ENCODE measurements around the gene LRP1B. TPM values are rescaled to one million over a fixed set of nuclear protein-coding genes. Genes with fewer than 3 reads are reported as not detected.
"Not testable (repeated sequence)": the region's sequence is repeated elsewhere in the genome, so short reads cannot be mapped to it uniquely, and the experiment has no call there.

Gene LRP1B
- total and polyA plus RNA-seq, 2 donors (not counting 1 experiment from before 2014, with no cell fraction given): under 0.01 to 0.01 TPM

- no peak overlapping the region for H3K4me2 ChIP-seq (ENCODE audit: extremely low read depth, insufficient read depth, low read length)
- H3K4me3 ChIP-seq (replicated peaks in 1 of 4; ENCODE audit: control extremely low read depth in 1 of 4, insufficient read depth in 1 of 4, low read depth in 3 of 4, low read length in 4 of 4): no peak overlapping the region
- H4K20me1 ChIP-seq (ENCODE audit: control insufficient read depth, extremely low read depth, insufficient read depth, low read length): no peaks in the 10 kb centered on the region
- H2AFZ ChIP-seq (ENCODE audit: low read length): no peak overlapping the region
- H3K9me3 ChIP-seq (ENCODE audit: control insufficient read depth, insufficient read depth, low read depth, low read length): no peaks in the 10 kb centered on the region
- H3K9ac ChIP-seq (ENCODE audit: insufficient read depth, low read length): no peak overlapping the region
- H3K27me3 ChIP-seq (ENCODE audit: control insufficient read depth, insufficient read depth, low read length): no peaks in the 10 kb centered on the region
- H3K27ac ChIP-seq (ENCODE audit: insufficient read depth, low read length): no peak overlapping the region
- no peaks in the 10 kb centered on the region for H3K4me1 ChIP-seq (ENCODE audit: control insufficient read depth, extremely low read depth, insufficient read depth, low read length)
- H3K79me2 ChIP-seq (ENCODE audit: control insufficient read depth, insufficient read depth, low read length): no peaks in the 10 kb centered on the region
- DNase-seq (ENCODE audit: low read depth in 2 of 2): no peak
- TF ChIP-seq CTCF (conservative IDR thresholded peaks at IDR 0.05 in 1 of 2, IDR thresholded peaks at IDR 0.05 in 1 of 2; ENCODE audit: low read depth in 1 of 2, low read length in 2 of 2): no peak
- TF ChIP-seq EZH2 (IDR thresholded peaks at IDR 0.05; ENCODE audit: low read length, missing control alignments): no peak
- H3K36me3 ChIP-seq (ENCODE audit: control insufficient read depth, insufficient read depth, low read length): no peaks in the 10 kb centered on the region
Observed at GRCh38 chr2:140288726-140289125, 1842.1 kb downstream of the LRP1B start.

GRCh38 chr2:140288213-140288612 is 1842.6 kb downstream of the LRP1B start:
- H3K9ac ChIP-seq (ENCODE audit: insufficient read depth, low read length): no peak overlapping the region
- DNase-seq (ENCODE audit: low read depth in 2 of 2): no peak
- no peaks in the 10 kb centered on the region for H3K79me2 ChIP-seq (ENCODE audit: control insufficient read depth, insufficient read depth, low read length)
- H3K27ac ChIP-seq (ENCODE audit: insufficient read depth, low read length): no peak overlapping the region
- no peak overlapping the region for H3K4me2 ChIP-seq (ENCODE audit: extremely low read depth, insufficient read depth, low read length)
- H4K20me1 ChIP-seq (ENCODE audit: control insufficient read depth, extremely low read depth, insufficient read depth, low read length): no peaks in the 10 kb centered on the region
- no peaks in the 10 kb centered on the region for H3K36me3 ChIP-seq (ENCODE audit: control insufficient read depth, insufficient read depth, low read length)
- no peak overlapping the region for H2AFZ ChIP-seq (ENCODE audit: low read length)
- no peak for TF ChIP-seq EZH2 (IDR thresholded peaks at IDR 0.05; ENCODE audit: low read length, missing control alignments)
- TF ChIP-seq CTCF (conservative IDR thresholded peaks at IDR 0.05 in 1 of 2, IDR thresholded peaks at IDR 0.05 in 1 of 2; ENCODE audit: low read depth in 1 of 2, low read length in 2 of 2): no peak
- H3K27me3 ChIP-seq (ENCODE audit: control insufficient read depth, insufficient read depth, low read length): no peaks in the 10 kb centered on the region
- H3K4me1 ChIP-seq (ENCODE audit: control insufficient read depth, extremely low read depth, insufficient read depth, low read length): no peaks in the 10 kb centered on the region
- H3K9me3 ChIP-seq (ENCODE audit: control insufficient read depth, insufficient read depth, low read depth, low read length): no peaks in the 10 kb centered on the region
- no peak overlapping the region for H3K4me3 ChIP-seq (replicated peaks in 1 of 4; ENCODE audit: control extremely low read depth in 1 of 4, insufficient read depth in 1 of 4, low read depth in 3 of 4, low read length in 4 of 4)

GRCh38 chr2:140286377-140286776 is 1844.4 kb downstream of the LRP1B start:
- no peak overlapping the region for H3K27ac ChIP-seq (ENCODE audit: insufficient read depth, low read length)
- no peak overlapping the region for H3K4me3 ChIP-seq (replicated peaks in 1 of 4; ENCODE audit: control extremely low read depth in 1 of 4, insufficient read depth in 1 of 4, low read depth in 3 of 4, low read length in 4 of 4)
- no peaks in the 10 kb centered on the region for H3K9me3 ChIP-seq (ENCODE audit: control insufficient read depth, insufficient read depth, low read depth, low read length)
- TF ChIP-seq EZH2 (IDR thresholded peaks at IDR 0.05; ENCODE audit: low read length, missing control alignments) (no peak), CTCF (conservative IDR thresholded peaks at IDR 0.05 in 1 of 2, IDR thresholded peaks at IDR 0.05 in 1 of 2; ENCODE audit: low read depth in 1 of 2, low read length in 2 of 2) (no peak)
- no peaks in the 10 kb centered on the region for H3K27me3 ChIP-seq (ENCODE audit: control insufficient read depth, insufficient read depth, low read length)
- H3K4me1 ChIP-seq (ENCODE audit: control insufficient read depth, extremely low read depth, insufficient read depth, low read length): no peaks in the 10 kb centered on the region
- no peak overlapping the region for H3K9ac ChIP-seq (ENCODE audit: insufficient read depth, low read length)
- H3K36me3 ChIP-seq (ENCODE audit: control insufficient read depth, insufficient read depth, low read length): no peaks in the 10 kb centered on the region
- H3K79me2 ChIP-seq (ENCODE audit: control insufficient read depth, insufficient read depth, low read length): no peaks in the 10 kb centered on the region
- H2AFZ ChIP-seq (ENCODE audit: low read length): no peak overlapping the region
- no peak for DNase-seq (ENCODE audit: low read depth in 2 of 2)
- H4K20me1 ChIP-seq (ENCODE audit: control insufficient read depth, extremely low read depth, insufficient read depth, low read length): no peaks in the 10 kb centered on the region
- no peak overlapping the region for H3K4me2 ChIP-seq (ENCODE audit: extremely low read depth, insufficient read depth, low read length)

- not testable (repeated sequence) for H3K4me2 ChIP-seq (ENCODE audit: extremely low read depth, insufficient read depth, low read length); DNase-seq (ENCODE audit: low read depth in 2 of 2); H3K36me3 ChIP-seq (ENCODE audit: control insufficient read depth, insufficient read depth, low read length); H4K20me1 ChIP-seq (ENCODE audit: control insufficient read depth, extremely low read depth, insufficient read depth, low read length); H3K9ac ChIP-seq (ENCODE audit: insufficient read depth, low read length); H2AFZ ChIP-seq (ENCODE audit: low read length); H3K9me3 ChIP-seq (ENCODE audit: control insufficient read depth, insufficient read depth, low read depth, low read length); H3K4me3 ChIP-seq (replicated peaks in 1 of 4; ENCODE audit: control extremely low read depth in 1 of 4, insufficient read depth in 1 of 4, low read depth in 3 of 4, low read length in 4 of 4); H3K79me2 ChIP-seq (ENCODE audit: control insufficient read depth, insufficient read depth, low read length); H3K4me1 ChIP-seq (ENCODE audit: control insufficient read depth, extremely low read depth, insufficient read depth, low read length); H3K27me3 ChIP-seq (ENCODE audit: control insufficient read depth, insufficient read depth, low read length); H3K27ac ChIP-seq (ENCODE audit: insufficient read depth, low read length)
Observed at GRCh38 chr2:140277344-140277743, 1853.5 kb downstream of the LRP1B start.

All from fibroblast of lung (primary cell).